VCaP (cell line): ENCODE measurements around the gene MARK3.

ENCODE experiments used
- H3K27ac ChIP-seq: fragments of 450-650 bp; 2 replicates; pipeline ENCODE4 v1.5.1; 2017
- TF ChIP-seq, protein P1 (sequence below): fragments of 450-650 bp; conservative IDR thresholded peaks from 2 replicates; pipeline ENCODE4 v1.5.1; 2017; ENCODE audit warnings: mild to moderate bottlenecking, moderate library complexity

Gene MARK3

DNA sequence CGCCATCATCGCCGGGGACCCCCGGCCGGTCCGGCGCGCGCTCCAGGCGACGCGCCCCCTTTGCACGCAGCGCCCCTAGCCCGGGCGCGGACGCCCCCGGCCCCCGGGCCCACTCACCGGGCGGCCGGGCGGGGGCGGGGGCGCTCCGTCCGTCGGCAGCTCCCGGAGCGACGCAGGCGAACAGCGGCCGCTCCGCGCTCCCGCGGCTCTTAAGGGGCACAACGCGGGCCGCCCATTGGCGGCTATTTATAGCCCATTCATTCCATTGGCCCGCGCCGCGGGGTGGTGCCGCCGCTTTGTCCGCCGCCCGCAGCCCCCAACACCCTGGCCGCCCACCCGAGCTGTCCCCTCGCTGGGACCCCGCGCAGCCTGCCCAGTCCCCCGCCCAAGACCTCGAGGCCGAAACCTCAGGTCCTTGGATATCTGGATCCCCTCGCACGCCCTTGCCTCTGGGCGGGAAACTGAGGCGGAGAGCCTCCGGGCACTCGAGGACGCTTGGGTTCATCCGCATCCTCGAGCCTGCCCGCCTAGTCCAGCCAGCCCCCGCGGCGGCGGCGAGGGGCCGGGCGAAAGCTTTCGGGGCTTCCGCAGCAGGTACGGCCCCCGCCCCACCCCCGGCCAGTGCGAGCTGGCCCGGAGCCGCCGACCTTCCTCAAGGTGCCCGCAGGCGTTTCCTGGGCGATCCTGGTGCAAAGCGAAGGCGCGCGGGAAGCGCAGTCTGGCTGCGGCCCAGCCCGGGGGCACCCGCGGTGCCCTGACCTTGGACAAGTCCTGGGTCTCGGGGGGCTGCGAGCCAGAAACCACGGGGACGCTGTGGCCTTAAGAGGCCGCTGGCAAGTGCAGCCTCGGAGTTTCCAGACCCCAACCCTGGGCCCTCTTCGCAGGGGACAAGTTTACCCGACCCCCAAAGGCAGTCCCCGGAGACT lies 137.7 kb downstream of the MARK3 start, which contains the start of gene CKB:
Gene CKB, minus strand, starts transcription at position 182 of the 926 bp plus-strand sequence. CDS start 337 bp downstream, outside the sequence.
- TF ChIP-seq, protein P1, sequence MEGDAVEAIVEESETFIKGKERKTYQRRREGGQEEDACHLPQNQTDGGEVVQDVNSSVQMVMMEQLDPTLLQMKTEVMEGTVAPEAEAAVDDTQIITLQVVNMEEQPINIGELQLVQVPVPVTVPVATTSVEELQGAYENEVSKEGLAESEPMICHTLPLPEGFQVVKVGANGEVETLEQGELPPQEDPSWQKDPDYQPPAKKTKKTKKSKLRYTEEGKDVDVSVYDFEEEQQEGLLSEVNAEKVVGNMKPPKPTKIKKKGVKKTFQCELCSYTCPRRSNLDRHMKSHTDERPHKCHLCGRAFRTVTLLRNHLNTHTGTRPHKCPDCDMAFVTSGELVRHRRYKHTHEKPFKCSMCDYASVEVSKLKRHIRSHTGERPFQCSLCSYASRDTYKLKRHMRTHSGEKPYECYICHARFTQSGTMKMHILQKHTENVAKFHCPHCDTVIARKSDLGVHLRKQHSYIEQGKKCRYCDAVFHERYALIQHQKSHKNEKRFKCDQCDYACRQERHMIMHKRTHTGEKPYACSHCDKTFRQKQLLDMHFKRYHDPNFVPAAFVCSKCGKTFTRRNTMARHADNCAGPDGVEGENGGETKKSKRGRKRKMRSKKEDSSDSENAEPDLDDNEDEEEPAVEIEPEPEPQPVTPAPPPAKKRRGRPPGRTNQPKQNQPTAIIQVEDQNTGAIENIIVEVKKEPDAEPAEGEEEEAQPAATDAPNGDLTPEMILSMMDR: no peak
- peak within 1 kb of the TSS; percentile 98 for H3K27ac ChIP-seq

DNA sequence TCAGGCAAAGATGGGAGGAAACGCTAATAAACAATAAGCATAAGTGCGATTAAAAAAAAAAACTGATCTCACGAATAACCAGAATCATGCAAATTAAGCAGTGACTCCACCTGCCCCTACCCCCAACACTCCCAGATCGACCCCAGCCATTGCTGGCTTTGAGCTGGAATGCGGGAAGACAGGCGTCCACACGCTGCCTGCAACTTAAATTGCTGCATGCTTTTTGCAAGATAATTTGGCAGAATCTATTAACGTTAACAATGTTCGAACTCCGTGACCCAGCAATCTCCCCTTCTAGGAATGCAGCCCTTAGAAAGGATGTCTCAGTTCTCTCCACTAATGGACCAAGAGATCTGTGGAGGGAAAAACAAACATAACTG lies 138.3 kb downstream of the MARK3 start:
- TF ChIP-seq, protein P1: no peak
- H3K27ac ChIP-seq: peak overlapping the region; percentile 98

DNA sequence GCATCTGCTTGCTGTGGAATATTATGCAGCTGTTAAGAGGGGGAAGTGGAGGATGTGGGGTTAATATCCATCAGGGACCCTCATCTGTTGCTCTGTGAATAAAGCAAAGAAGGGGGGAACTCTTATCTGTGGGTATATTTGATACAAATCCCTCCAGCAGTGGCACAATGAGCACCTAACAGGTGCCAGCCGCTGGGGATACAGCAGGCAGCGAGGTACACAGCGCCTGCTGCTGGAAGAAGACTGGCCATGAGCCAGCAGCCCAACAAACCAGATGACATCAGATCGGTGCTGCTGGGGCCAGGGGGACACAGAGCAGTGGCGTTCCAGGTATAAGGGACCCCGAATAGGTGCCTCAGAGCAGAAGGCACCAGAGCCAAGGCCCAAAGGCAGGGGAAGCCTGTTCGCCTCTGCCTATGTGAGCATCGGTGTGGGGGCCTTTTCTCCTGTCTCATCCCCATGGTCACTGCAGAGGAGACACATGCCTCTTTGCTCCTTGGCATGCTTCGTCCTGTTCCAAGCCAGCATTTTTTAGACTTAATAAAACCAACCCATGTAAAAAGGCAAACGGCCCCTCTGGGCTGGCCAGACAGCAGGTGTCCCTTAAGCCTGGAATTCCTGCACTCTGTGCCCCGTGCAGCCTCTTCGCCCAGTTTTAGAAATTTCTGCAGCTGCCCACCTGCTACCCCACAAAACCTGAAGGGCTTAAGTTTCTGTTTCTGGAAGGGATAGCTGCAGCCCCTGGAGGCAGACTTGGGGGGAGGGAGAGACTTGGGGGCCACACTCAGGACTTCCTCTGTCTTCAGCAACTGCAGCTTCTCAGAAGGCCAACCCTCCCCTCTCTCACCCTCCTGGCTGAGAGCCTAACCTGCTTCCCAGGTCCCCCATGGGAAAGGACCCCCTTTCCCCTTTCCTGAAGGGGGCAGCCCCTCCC lies 139.1 kb downstream of the MARK3 start:
- peak overlapping the region; percentile 98 for H3K27ac ChIP-seq
- TF ChIP-seq, protein P1: no peak

DNA sequence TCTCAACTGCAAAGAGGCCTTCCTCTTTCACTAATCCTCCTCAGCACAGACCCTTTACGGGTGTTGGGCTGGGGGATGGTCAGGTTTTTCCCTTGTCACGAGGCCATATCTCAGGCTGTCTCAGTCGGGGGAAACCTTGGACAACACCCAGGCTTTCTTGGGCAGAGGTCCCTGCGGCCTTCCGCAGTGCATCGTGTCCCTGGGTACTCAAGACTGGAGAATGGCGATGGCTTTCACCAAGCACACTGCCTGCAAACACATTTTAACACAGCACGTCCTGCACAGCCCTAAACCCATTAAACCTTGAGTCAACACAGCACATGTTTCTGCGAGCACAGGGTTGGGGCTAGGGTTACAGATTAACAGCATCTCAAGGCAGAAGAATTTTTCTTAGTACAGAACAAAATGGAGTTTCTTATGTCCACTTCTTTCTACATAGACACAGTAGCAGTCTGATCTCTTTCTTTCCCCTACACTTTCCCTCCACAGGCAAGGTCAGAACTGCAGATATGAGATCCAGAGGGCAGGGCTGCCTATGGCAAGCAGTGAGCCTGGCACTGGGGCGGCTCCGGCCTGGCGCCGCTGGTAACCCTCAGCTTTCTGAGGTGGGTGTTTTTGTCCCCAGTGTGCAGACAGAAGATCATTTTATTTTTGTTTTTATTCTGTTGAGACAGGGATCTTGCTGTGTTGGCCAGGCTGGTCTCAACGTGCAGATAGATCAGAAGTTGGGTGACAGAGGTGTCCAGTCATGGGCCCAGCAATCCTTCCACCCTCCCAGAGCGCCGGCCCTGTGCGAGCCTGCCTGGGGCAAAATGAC lies 140.4 kb downstream of the MARK3 start:
- H3K27ac ChIP-seq: peak overlapping the region; percentile 98

DNA sequence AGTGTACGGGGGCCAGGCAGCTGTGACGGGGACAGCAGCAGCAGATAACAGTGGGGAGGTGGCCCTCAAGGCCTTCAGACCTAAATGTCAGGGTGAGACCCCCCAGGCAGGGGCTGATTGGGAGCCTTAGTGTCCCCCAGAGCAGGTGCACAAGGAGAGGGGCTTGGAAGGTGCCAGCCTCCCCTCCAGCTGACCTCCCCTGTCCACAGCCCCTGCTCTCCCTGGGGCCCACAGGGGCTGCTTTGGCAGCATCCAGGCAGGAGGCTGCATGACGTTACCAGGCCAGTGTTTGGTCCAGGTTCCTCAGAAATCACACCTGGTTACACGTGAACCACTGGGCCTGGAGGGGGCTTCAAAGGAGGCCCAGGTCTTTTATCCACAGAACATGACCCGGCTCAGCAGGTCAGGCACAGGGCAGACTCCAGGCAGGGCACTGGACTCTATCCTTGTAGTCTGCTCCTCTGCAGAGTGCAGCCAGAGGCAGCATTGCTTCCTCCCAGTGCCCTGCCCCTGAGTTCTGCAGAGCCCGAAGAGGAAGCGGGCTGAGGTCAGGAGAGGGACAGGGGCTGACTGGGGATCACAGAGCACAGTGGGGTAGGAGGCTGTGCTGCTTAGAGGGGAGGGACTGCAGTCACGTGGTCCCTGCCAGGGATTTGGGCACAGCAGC lies 141.2 kb downstream of the MARK3 start:
- peak overlapping the region; percentile 98 for H3K27ac ChIP-seq
- TF ChIP-seq, protein P1: no peak

DNA sequence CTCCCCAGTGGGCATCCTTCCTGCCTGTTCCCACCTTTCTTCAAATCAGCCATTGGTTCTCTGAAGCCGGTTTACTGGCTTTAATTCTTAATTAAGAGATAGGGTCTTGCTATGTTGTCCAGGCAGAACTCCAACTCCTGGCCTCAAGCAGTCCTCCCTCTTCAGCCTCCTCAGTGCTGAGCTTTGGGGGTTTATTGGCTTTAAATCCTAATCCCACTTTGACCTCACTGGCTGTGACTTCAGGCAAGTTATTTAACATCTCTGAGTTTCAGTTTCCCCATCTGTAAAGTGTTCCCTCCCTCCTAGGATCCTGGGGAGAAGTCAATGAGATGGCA lies 141.7 kb downstream of the MARK3 start:
- TF ChIP-seq, protein P1: no peak
- H3K27ac ChIP-seq: peak overlapping the region; percentile 98
